ENCODE data around the gene GRIK3. TPM values are rescaled to one million over a fixed set of nuclear protein-coding genes. Genes with fewer than 3 reads are reported as not detected.

Gene GRIK3
- total RNA-seq, 1 donor from 2014 or later: 2.3 TPM

- TF ChIP-seq, protein P1, sequence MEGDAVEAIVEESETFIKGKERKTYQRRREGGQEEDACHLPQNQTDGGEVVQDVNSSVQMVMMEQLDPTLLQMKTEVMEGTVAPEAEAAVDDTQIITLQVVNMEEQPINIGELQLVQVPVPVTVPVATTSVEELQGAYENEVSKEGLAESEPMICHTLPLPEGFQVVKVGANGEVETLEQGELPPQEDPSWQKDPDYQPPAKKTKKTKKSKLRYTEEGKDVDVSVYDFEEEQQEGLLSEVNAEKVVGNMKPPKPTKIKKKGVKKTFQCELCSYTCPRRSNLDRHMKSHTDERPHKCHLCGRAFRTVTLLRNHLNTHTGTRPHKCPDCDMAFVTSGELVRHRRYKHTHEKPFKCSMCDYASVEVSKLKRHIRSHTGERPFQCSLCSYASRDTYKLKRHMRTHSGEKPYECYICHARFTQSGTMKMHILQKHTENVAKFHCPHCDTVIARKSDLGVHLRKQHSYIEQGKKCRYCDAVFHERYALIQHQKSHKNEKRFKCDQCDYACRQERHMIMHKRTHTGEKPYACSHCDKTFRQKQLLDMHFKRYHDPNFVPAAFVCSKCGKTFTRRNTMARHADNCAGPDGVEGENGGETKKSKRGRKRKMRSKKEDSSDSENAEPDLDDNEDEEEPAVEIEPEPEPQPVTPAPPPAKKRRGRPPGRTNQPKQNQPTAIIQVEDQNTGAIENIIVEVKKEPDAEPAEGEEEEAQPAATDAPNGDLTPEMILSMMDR (conservative IDR thresholded peaks at IDR 0.05): no peak
- no peak overlapping the region for H3K27ac Mint-ChIP-seq
- H3K27me3 Mint-ChIP-seq: peaks cover 22% of the 10 kb centered on the region
- H3K4me3 Mint-ChIP-seq: no peak overlapping the region
- H3K36me3 Mint-ChIP-seq: no peaks in the 10 kb centered on the region
- no peak for DNase-seq (ENCODE audit: extremely low spot score, unreplicated experiment)
- H3K4me1 Mint-ChIP-seq (ENCODE audit: unreplicated experiment): no peaks in the 10 kb centered on the region
- no peaks in the 10 kb centered on the region for H3K9me3 Mint-ChIP-seq
Observed at GRCh38 chr1:36927826-36928225, 106.5 kb downstream of the GRIK3 start.

- Mint-ChIP-seq H3K27me3 (peaks cover 18% of the 10 kb centered on the region), H3K4me1 (ENCODE audit: unreplicated experiment) (no peaks in the 10 kb centered on the region), H3K4me3 (no peak overlapping the region), H3K27ac (no peak overlapping the region), H3K9me3 (no peaks in the 10 kb centered on the region), H3K36me3 (no peaks in the 10 kb centered on the region)
- DNase-seq (ENCODE audit: extremely low spot score, unreplicated experiment): no peak
- TF ChIP-seq, protein P1 (conservative IDR thresholded peaks at IDR 0.05): no peak
Observed at GRCh38 chr1:36925251-36925650, 109.1 kb downstream of the GRIK3 start.

GRCh38 chr1:36924282-36924811, 110.0 kb downstream of the GRIK3 start:
- Mint-ChIP-seq H3K27me3 (peaks cover 18% of the 10 kb centered on the region), H3K36me3 (no peaks in the 10 kb centered on the region), H3K4me1 (ENCODE audit: unreplicated experiment) (no peaks in the 10 kb centered on the region), H3K27ac (no peak overlapping the region), H3K9me3 (no peaks in the 10 kb centered on the region), H3K4me3 (no peak overlapping the region)
- TF ChIP-seq, protein P1 (conservative IDR thresholded peaks at IDR 0.05): no peak
- DNase-seq (ENCODE audit: extremely low spot score, unreplicated experiment): peak; percentile 82

GRCh38 chr1:36922593-36923426, 111.5 kb downstream of the GRIK3 start:
- Mint-ChIP-seq H3K27ac (no peak overlapping the region), H3K27me3 (peaks cover 21% of the 10 kb centered on the region), H3K9me3 (no peaks in the 10 kb centered on the region), H3K36me3 (no peaks in the 10 kb centered on the region), H3K4me1 (ENCODE audit: unreplicated experiment) (no peaks in the 10 kb centered on the region), H3K4me3 (no peak overlapping the region)
- peak; percentile 37 for DNase-seq (ENCODE audit: extremely low spot score, unreplicated experiment)
- TF ChIP-seq, protein P1 (conservative IDR thresholded peaks at IDR 0.05): no peak

GRCh38 chr1:36922071-36922470, 112.2 kb downstream of the GRIK3 start:
- H3K36me3 Mint-ChIP-seq: no peaks in the 10 kb centered on the region
- H3K4me3 Mint-ChIP-seq: no peak overlapping the region
- no peaks in the 10 kb centered on the region for H3K4me1 Mint-ChIP-seq (ENCODE audit: unreplicated experiment)
- no peaks in the 10 kb centered on the region for H3K9me3 Mint-ChIP-seq
- TF ChIP-seq, protein P1 (conservative IDR thresholded peaks at IDR 0.05): no peak
- no peak overlapping the region for H3K27ac Mint-ChIP-seq
- peak; percentile 59 for DNase-seq (ENCODE audit: extremely low spot score, unreplicated experiment)
- H3K27me3 Mint-ChIP-seq: peaks cover 23% of the 10 kb centered on the region

Data from type B pancreatic cell (in vitro differentiated cells).